ENCODE data around the gene PIKFYVE.

DNA sequence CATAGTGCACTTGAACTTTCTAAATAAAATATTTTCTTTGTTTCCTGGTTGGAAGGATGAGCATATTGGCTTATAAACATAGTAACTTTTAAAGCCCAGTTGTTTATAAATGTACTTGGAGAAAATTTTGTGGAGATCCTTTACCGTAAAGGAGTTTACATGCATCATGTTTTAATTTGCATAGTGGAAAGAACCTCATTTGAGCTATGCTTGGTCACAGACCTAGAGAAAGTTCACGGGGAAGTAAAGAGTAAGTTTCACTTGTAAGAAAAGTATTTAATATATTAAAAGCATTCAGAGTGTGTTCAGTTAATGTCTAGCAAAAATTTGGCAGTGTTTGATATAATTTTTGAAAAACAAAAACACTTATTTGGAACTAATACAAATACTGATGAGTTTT is 45.3 kb downstream of the PIKFYVE start:
- TF ChIP-seq, protein P1, sequence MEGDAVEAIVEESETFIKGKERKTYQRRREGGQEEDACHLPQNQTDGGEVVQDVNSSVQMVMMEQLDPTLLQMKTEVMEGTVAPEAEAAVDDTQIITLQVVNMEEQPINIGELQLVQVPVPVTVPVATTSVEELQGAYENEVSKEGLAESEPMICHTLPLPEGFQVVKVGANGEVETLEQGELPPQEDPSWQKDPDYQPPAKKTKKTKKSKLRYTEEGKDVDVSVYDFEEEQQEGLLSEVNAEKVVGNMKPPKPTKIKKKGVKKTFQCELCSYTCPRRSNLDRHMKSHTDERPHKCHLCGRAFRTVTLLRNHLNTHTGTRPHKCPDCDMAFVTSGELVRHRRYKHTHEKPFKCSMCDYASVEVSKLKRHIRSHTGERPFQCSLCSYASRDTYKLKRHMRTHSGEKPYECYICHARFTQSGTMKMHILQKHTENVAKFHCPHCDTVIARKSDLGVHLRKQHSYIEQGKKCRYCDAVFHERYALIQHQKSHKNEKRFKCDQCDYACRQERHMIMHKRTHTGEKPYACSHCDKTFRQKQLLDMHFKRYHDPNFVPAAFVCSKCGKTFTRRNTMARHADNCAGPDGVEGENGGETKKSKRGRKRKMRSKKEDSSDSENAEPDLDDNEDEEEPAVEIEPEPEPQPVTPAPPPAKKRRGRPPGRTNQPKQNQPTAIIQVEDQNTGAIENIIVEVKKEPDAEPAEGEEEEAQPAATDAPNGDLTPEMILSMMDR (IDR thresholded peaks at IDR 0.05) = no peak
- no peak for TF ChIP-seq EZH2 (IDR thresholded peaks at IDR 0.05; ENCODE audit: borderline replicate concordance, insufficient read depth, low read depth, low read length, poor library complexity, severe bottlenecking)
